ENCODE data around the gene SAMD1.
"Not testable (repeated sequence)": the region's sequence is repeated elsewhere in the genome, so short reads cannot be mapped to it uniquely, and the experiment has no call there.

Gene SAMD1

GRCh38 chr19:14051980-14052379 lies 38.6 kb downstream of the SAMD1 start:
- no peak overlapping the region for H3K4me3 ChIP-seq (ENCODE audit: low read length in 2 of 2)
- no peak overlapping the region for H2BK120ac ChIP-seq (ENCODE audit: low read depth, low read length)
- H3K4ac ChIP-seq (ENCODE audit: low read length), result no peak overlapping the region
- H2BK15ac ChIP-seq (ENCODE audit: low read length), result no peak overlapping the region
- H3K9ac ChIP-seq (ENCODE audit: low read depth, low read length, poor library complexity), result no peak overlapping the region
- peaks cover 0 to 10% (median 0%) of the 10 kb centered on the region in 3 experiments for H3K27me3 ChIP-seq (ENCODE audit: control insufficient read depth in 3 of 3, insufficient read depth in 3 of 3, low read depth in 1 of 3, low read length in 3 of 3)
- H2AK5ac ChIP-seq (ENCODE audit: low read depth, low read length), result peak overlapping the region; percentile 37
- no peak overlapping the region for H4K91ac ChIP-seq (ENCODE audit: low read depth, low read length, poor library complexity)
- no peak overlapping the region for H3K18ac ChIP-seq (ENCODE audit: low read length)
- H3K4me2 ChIP-seq (ENCODE audit: insufficient read depth, low read length, poor library complexity, severe bottlenecking), result no peak overlapping the region
- no peak overlapping the region for H4K8ac ChIP-seq (ENCODE audit: low read depth, low read length)
- peaks cover 2 to 3% of the 10 kb centered on the region in 2 donors for H3K36me3 ChIP-seq (replicated peaks in 1 of 2; ENCODE audit: control insufficient read depth in 2 of 2, insufficient read depth in 2 of 2, low read length in 2 of 2)
- H3K9me3 ChIP-seq (replicated peaks in 1 of 2; ENCODE audit: control insufficient read depth in 2 of 2, insufficient read depth in 1 of 2, low read depth in 1 of 2, low read length in 2 of 2), result peaks cover 3 to 4% of the 10 kb centered on the region in 2 donors
- DNase-seq (ENCODE audit: low spot score), result no peak
- no peaks in the 10 kb centered on the region for H3K4me1 ChIP-seq (ENCODE audit: control insufficient read depth in 2 of 2, insufficient read depth in 1 of 2, low read depth in 1 of 2, low read length in 2 of 2)
- no peak overlapping the region for H3K27ac ChIP-seq (replicated peaks; ENCODE audit: low read length)
- no peak overlapping the region for H2AFZ ChIP-seq (ENCODE audit: low read length)
- no peak overlapping the region for H3K14ac ChIP-seq (ENCODE audit: low read length)
- no peak overlapping the region for H3K23ac ChIP-seq (ENCODE audit: low read depth, low read length, poor library complexity)
- H3K79me1 ChIP-seq (ENCODE audit: low read depth, low read length), result no peaks in the 10 kb centered on the region
- no peak overlapping the region for H2BK5ac ChIP-seq (ENCODE audit: low read length)
- WGBS, 2 donors (ENCODE audit: extremely low coverage in 2 of 2, insufficient read length in 2 of 2, insufficient replicate concordance in 1 of 2), result no CpG with 5 or more reads among the region's 9 CpGs
- no peak overlapping the region for H2BK12ac ChIP-seq (ENCODE audit: low read length)

- H3K79me1 ChIP-seq (ENCODE audit: low read depth, low read length); H2BK5ac ChIP-seq (ENCODE audit: low read length); H3K4ac ChIP-seq (ENCODE audit: low read length); H2BK120ac ChIP-seq (ENCODE audit: low read depth, low read length); H3K18ac ChIP-seq (ENCODE audit: low read length); H2AFZ ChIP-seq (ENCODE audit: low read length); H4K8ac ChIP-seq (ENCODE audit: low read depth, low read length); H2BK15ac ChIP-seq (ENCODE audit: low read length); H2BK12ac ChIP-seq (ENCODE audit: low read length); H4K91ac ChIP-seq (ENCODE audit: low read depth, low read length, poor library complexity); H3K27me3 ChIP-seq (ENCODE audit: control insufficient read depth in 3 of 3, insufficient read depth in 3 of 3, low read depth in 1 of 3, low read length in 3 of 3); H3K27ac ChIP-seq (replicated peaks; ENCODE audit: low read length); H2AK5ac ChIP-seq (ENCODE audit: low read depth, low read length); H3K14ac ChIP-seq (ENCODE audit: low read length); H3K9ac ChIP-seq (ENCODE audit: low read depth, low read length, poor library complexity); H3K9me3 ChIP-seq (replicated peaks in 1 of 2; ENCODE audit: control insufficient read depth in 2 of 2, insufficient read depth in 1 of 2, low read depth in 1 of 2, low read length in 2 of 2); H3K23ac ChIP-seq (ENCODE audit: low read depth, low read length, poor library complexity); H3K36me3 ChIP-seq (replicated peaks in 1 of 2; ENCODE audit: control insufficient read depth in 2 of 2, insufficient read depth in 2 of 2, low read length in 2 of 2); DNase-seq (ENCODE audit: low spot score); H3K4me3 ChIP-seq (ENCODE audit: low read length in 2 of 2); H3K4me1 ChIP-seq (ENCODE audit: control insufficient read depth in 2 of 2, insufficient read depth in 1 of 2, low read depth in 1 of 2, low read length in 2 of 2): not testable (repeated sequence)
- H3K4me2 ChIP-seq (ENCODE audit: insufficient read depth, low read length, poor library complexity, severe bottlenecking), result peak overlapping the region; percentile 2
- WGBS, 2 donors (ENCODE audit: extremely low coverage in 2 of 2, insufficient read length in 2 of 2, insufficient replicate concordance in 1 of 2), result no CpG with 5 or more reads among the region's 11 CpGs
Observed at GRCh38 chr19:14050961-14051360, 39.6 kb downstream of the SAMD1 start.

- H3K9me3 ChIP-seq (replicated peaks in 1 of 2; ENCODE audit: control insufficient read depth in 2 of 2, insufficient read depth in 1 of 2, low read depth in 1 of 2, low read length in 2 of 2), result peaks cover 3 to 4% of the 10 kb centered on the region in 2 donors
- H2BK15ac ChIP-seq (ENCODE audit: low read length), result no peak overlapping the region
- H2AFZ ChIP-seq (ENCODE audit: low read length), result no peak overlapping the region
- H3K4me1 ChIP-seq (ENCODE audit: control insufficient read depth in 2 of 2, insufficient read depth in 1 of 2, low read depth in 1 of 2, low read length in 2 of 2), result no peaks in the 10 kb centered on the region
- no peak overlapping the region for H3K18ac ChIP-seq (ENCODE audit: low read length)
- H3K4ac ChIP-seq (ENCODE audit: low read length), result no peak overlapping the region
- no peak overlapping the region for H2BK12ac ChIP-seq (ENCODE audit: low read length)
- no peak overlapping the region for H3K27ac ChIP-seq (replicated peaks; ENCODE audit: low read length)
- no peak overlapping the region for H2BK120ac ChIP-seq (ENCODE audit: low read depth, low read length)
- no peak overlapping the region for H3K4me3 ChIP-seq (ENCODE audit: low read length in 2 of 2)
- no peak overlapping the region for H4K8ac ChIP-seq (ENCODE audit: low read depth, low read length)
- no peak overlapping the region for H3K9ac ChIP-seq (ENCODE audit: low read depth, low read length, poor library complexity)
- no CpG with 5 or more reads among the region's 4 CpGs for WGBS, 2 donors (ENCODE audit: extremely low coverage in 2 of 2, insufficient read length in 2 of 2, insufficient replicate concordance in 1 of 2)
- H3K4me2 ChIP-seq (ENCODE audit: insufficient read depth, low read length, poor library complexity, severe bottlenecking), result no peak overlapping the region
- no peaks in the 10 kb centered on the region for H3K27me3 ChIP-seq (ENCODE audit: control insufficient read depth in 3 of 3, insufficient read depth in 3 of 3, low read depth in 1 of 3, low read length in 3 of 3)
- H2BK5ac ChIP-seq (ENCODE audit: low read length), result no peak overlapping the region
- H3K79me1 ChIP-seq (ENCODE audit: low read depth, low read length), result no peaks in the 10 kb centered on the region
- no peak overlapping the region for H4K91ac ChIP-seq (ENCODE audit: low read depth, low read length, poor library complexity)
- no peak overlapping the region for H3K14ac ChIP-seq (ENCODE audit: low read length)
- no peak overlapping the region for H3K23ac ChIP-seq (ENCODE audit: low read depth, low read length, poor library complexity)
- H2AK5ac ChIP-seq (ENCODE audit: low read depth, low read length), result no peak overlapping the region
- peaks cover 2 to 3% of the 10 kb centered on the region in 2 donors for H3K36me3 ChIP-seq (replicated peaks in 1 of 2; ENCODE audit: control insufficient read depth in 2 of 2, insufficient read depth in 2 of 2, low read length in 2 of 2)
- DNase-seq (ENCODE audit: low spot score), result no peak
Observed at GRCh38 chr19:14050512-14050911, 40.0 kb downstream of the SAMD1 start.

GRCh38 chr19:14048443-14049153 lies 42.0 kb downstream of the SAMD1 start:
- H3K18ac ChIP-seq (ENCODE audit: low read length), result no peak overlapping the region
- H2AK5ac ChIP-seq (ENCODE audit: low read depth, low read length), result no peak overlapping the region
- H3K4me3 ChIP-seq (ENCODE audit: low read length in 2 of 2), result no peak overlapping the region
- H2BK15ac ChIP-seq (ENCODE audit: low read length), result no peak overlapping the region
- no peaks in the 10 kb centered on the region for H3K4me1 ChIP-seq (ENCODE audit: control insufficient read depth in 2 of 2, insufficient read depth in 1 of 2, low read depth in 1 of 2, low read length in 2 of 2)
- no peaks in the 10 kb centered on the region for H3K27me3 ChIP-seq (ENCODE audit: control insufficient read depth in 3 of 3, insufficient read depth in 3 of 3, low read depth in 1 of 3, low read length in 3 of 3)
- H3K14ac ChIP-seq (ENCODE audit: low read length), result no peak overlapping the region
- H3K9ac ChIP-seq (ENCODE audit: low read depth, low read length, poor library complexity), result no peak overlapping the region
- no peak overlapping the region for H3K23ac ChIP-seq (ENCODE audit: low read depth, low read length, poor library complexity)
- H2AFZ ChIP-seq (ENCODE audit: low read length), result no peak overlapping the region
- no peak overlapping the region for H3K4ac ChIP-seq (ENCODE audit: low read length)
- H3K27ac ChIP-seq (replicated peaks; ENCODE audit: low read length), result no peak overlapping the region
- H2BK5ac ChIP-seq (ENCODE audit: low read length), result no peak overlapping the region
- DNase-seq (ENCODE audit: low spot score), result peak; percentile 30
- H4K91ac ChIP-seq (ENCODE audit: low read depth, low read length, poor library complexity), result no peak overlapping the region
- H3K4me2 ChIP-seq (ENCODE audit: insufficient read depth, low read length, poor library complexity, severe bottlenecking), result no peak overlapping the region
- H2BK120ac ChIP-seq (ENCODE audit: low read depth, low read length), result no peak overlapping the region
- H2BK12ac ChIP-seq (ENCODE audit: low read length), result no peak overlapping the region
- no peak overlapping the region for H4K8ac ChIP-seq (ENCODE audit: low read depth, low read length)
- H3K36me3 ChIP-seq (replicated peaks in 1 of 2; ENCODE audit: control insufficient read depth in 2 of 2, insufficient read depth in 2 of 2, low read length in 2 of 2), result peaks cover 2 to 3% of the 10 kb centered on the region in 2 donors
- WGBS, 2 donors (ENCODE audit: extremely low coverage in 2 of 2, insufficient read length in 2 of 2, insufficient replicate concordance in 1 of 2), result no CpG with 5 or more reads among the region's 8 CpGs
- peaks cover 3 to 4% of the 10 kb centered on the region in 2 donors for H3K9me3 ChIP-seq (replicated peaks in 1 of 2; ENCODE audit: control insufficient read depth in 2 of 2, insufficient read depth in 1 of 2, low read depth in 1 of 2, low read length in 2 of 2)
- no peaks in the 10 kb centered on the region for H3K79me1 ChIP-seq (ENCODE audit: low read depth, low read length)
